ENCODE results near the gene UPF3A. TPM values are rescaled to one million over a fixed set of nuclear protein-coding genes. Genes with fewer than 3 reads are reported as not detected.
"Not testable (repeated sequence)": the region's sequence is repeated elsewhere in the genome, so short reads cannot be mapped to it uniquely, and the experiment has no call there.

The UPF3A gene
- total and polyA plus RNA-seq, 10 of the 15 experiments (the other 5 are each of a cell fraction or from before 2014, with no cell fraction given) = 18.6 to 61.5 (median 43.3) TPM

DNA sequence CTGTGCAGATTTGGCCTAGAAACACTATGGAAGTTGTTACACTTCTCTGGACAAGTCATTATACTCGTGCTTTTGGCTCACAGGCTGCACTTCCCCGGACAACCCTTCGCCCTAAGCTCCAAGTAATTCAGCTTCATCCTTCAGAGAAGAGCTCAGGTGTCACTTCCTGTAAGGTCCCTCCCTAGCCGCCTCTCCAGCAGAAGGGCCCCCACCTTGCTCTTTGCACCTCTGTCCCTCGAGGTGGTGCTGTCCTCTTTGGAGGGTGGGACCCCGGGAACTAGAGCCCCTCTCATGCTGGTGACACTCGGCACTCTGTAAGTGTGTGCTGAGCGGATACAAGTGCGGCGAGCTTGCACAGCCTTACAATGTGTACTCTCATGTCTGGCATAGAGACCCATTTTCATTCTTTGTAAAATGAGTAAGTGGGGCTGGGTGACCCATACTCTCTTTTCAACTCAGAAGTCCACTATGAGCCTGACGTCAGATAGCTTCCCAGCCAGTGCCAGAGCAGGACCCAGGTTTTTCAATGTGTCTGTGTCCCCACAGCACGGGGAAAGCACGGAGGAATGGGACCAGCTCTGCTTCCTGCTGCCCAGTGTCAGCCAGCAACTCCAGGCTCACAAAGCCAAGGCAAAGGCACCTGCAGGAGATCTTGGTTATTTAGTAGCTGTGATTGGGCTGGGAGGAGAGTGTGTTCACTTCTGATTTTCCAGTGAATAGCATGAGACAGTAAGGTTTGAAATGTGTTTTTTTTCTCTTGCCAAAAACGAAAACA is 59.8 kb downstream of the UPF3A start:
- H3K9ac ChIP-seq (ENCODE audit: control insufficient read depth, insufficient read depth, low read length) = no peak overlapping the region
- H3K27ac ChIP-seq (ENCODE audit: control insufficient read depth, insufficient read depth) = no peak overlapping the region
- no peaks in the 10 kb centered on the region for H3K79me2 ChIP-seq (ENCODE audit: control insufficient read depth, insufficient read depth, low read length)
- no peaks in the 10 kb centered on the region; the same call in 2 of the 3 replicates for H3K9me3 ChIP-seq (replicated peaks; ENCODE audit: control insufficient read depth, insufficient read depth, low read length)
- H3K27me3 ChIP-seq (replicated peaks in 1 of 2; ENCODE audit: control insufficient read depth in 2 of 2, insufficient read depth in 2 of 2, low read length in 1 of 2) = no peaks in the 10 kb centered on the region
- H3K4me1 ChIP-seq (ENCODE audit: control insufficient read depth, insufficient read depth, low read length) = peaks cover 11% of the 10 kb centered on the region
- DNase-seq (ENCODE audit: low read depth, low spot score) = no peak
- TF ChIP-seq HDAC2 (IDR thresholded peaks at IDR 0.05) (no peak), WRNIP1 (IDR thresholded peaks at IDR 0.05; ENCODE audit: borderline replicate concordance, low read depth, low read length) (no peak), SIX5 (IDR thresholded peaks at IDR 0.05; ENCODE audit: low read depth, low read length, severe bottlenecking) (no peak), STAT3 (IDR thresholded peaks at IDR 0.05; ENCODE audit: low read depth, low read length) (no peak), ETV6 (conservative IDR thresholded peaks at IDR 0.05 in 1 of 2, IDR thresholded peaks at IDR 0.05 in 1 of 2; ENCODE audit: borderline replicate concordance in 1 of 2, low read depth in 1 of 2) (no peak), ATF3 (IDR thresholded peaks at IDR 0.05; ENCODE audit: borderline replicate concordance, extremely low read depth, low read depth, low read length) (no peak), CHD1 (IDR thresholded peaks at IDR 0.05; ENCODE audit: low read depth, low read length) (no peak), CBX5 (IDR thresholded peaks at IDR 0.05; ENCODE audit: low read depth) (no peak), TBL1XR1 (IDR thresholded peaks at IDR 0.05; ENCODE audit: low read depth, low read length) (no peak)
- H3K36me3 ChIP-seq (ENCODE audit: control insufficient read depth in 2 of 2, insufficient read depth in 2 of 2, low read length in 1 of 2) = no peaks in the 10 kb centered on the region
- ChIA-PET RAD21 (ENCODE audit: unreplicated experiment) (interaction anchor here (0.7 to 1.3 kb wide), 4 partner anchors 28 to 104 kb away, joined by 3 to 4 read pairs (median 3); no protein-coding TSS in a partner anchor), SMC1A (ENCODE audit: uncharacterized antibody, unreplicated experiment) (interaction anchor here (0.7 to 2.1 kb wide), 8 partner anchors 13 to 386 kb away, joined by 3 to 11 read pairs (median 3); no protein-coding TSS in a partner anchor), POLR2A (interaction anchor here (1.7 kb wide), 1 partner anchor 59 kb away, joined by 4 read pairs; the partner anchor contains the start of gene UPF3A), CTCF (interaction anchor here (0.7 to 2.8 kb wide), 10 partner anchors 9 to 470 kb away, joined by 3 to 13 read pairs (median 4); no protein-coding TSS in a partner anchor)
- no peak for FAIRE-seq
- no peaks in the 10 kb centered on the region for H4K20me1 ChIP-seq (ENCODE audit: control insufficient read depth, insufficient read depth)
- no TSS peak for BruUV-seq (replicated peaks)
- in situ Hi-C loops (cut with MboI) = no loop called here
- no peak for ATAC-seq
- no peak overlapping the region for H3K4me2 ChIP-seq (ENCODE audit: control insufficient read depth, insufficient read depth)
- WGBS (ENCODE audit: insufficient coverage, insufficient replicate concordance, low lambda C conversion rate, missing lambda C conversion rate) = 71% methylated on average over 14 of the region's 14 CpGs
- no peak overlapping the region for H2AFZ ChIP-seq (ENCODE audit: control insufficient read depth, low read depth, low read length)
- intact Hi-C loops (cut with micrococcal nuclease; ENCODE audit: unreplicated experiment) = no loop called here
- H3K4me3 ChIP-seq = no peak overlapping the region

DNA sequence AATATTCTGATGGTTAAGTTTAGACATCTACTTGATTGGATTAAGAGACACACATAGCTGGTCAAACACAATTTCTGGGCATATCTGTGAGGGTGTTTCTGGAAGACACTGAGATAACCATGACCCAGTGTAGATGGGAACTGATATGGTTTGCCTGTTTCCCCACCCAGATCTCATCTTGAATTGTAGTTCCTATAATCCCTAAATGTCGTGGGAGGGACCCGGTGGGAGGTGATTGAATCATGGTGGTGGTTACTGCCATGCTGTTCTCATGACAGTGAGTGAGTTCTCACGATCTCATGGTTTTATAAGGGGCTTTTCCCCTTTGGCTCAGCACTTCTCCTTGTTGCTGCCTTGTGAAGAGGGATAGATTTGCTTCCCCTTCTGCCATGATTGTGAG is 65.9 kb downstream of the UPF3A start:
- 5% methylated on average over 2 of the region's 3 CpGs for WGBS (ENCODE audit: insufficient coverage, insufficient replicate concordance, low lambda C conversion rate, missing lambda C conversion rate)
- ATAC-seq; H4K20me1 ChIP-seq (ENCODE audit: control insufficient read depth, insufficient read depth); H3K79me2 ChIP-seq (ENCODE audit: control insufficient read depth, insufficient read depth, low read length); H3K4me2 ChIP-seq (ENCODE audit: control insufficient read depth, insufficient read depth); in situ Hi-C loops (cut with MboI); intact Hi-C loops (cut with micrococcal nuclease; ENCODE audit: unreplicated experiment); H3K9ac ChIP-seq (ENCODE audit: control insufficient read depth, insufficient read depth, low read length); BruUV-seq (replicated peaks); SMC1A ChIA-PET (ENCODE audit: uncharacterized antibody, unreplicated experiment); H3K27me3 ChIP-seq (replicated peaks in 1 of 2; ENCODE audit: control insufficient read depth in 2 of 2, insufficient read depth in 2 of 2, low read length in 1 of 2); FAIRE-seq; H3K36me3 ChIP-seq (ENCODE audit: control insufficient read depth in 2 of 2, insufficient read depth in 2 of 2, low read length in 1 of 2); H3K27ac ChIP-seq (ENCODE audit: control insufficient read depth, insufficient read depth); H3K4me3 ChIP-seq; H3K4me1 ChIP-seq (ENCODE audit: control insufficient read depth, insufficient read depth, low read length); H2AFZ ChIP-seq (ENCODE audit: control insufficient read depth, low read depth, low read length); DNase-seq (ENCODE audit: low read depth, low spot score); H3K9me3 ChIP-seq (replicated peaks; ENCODE audit: control insufficient read depth, insufficient read depth, low read length); POLR2A ChIA-PET: not testable (repeated sequence)
- RAD21 ChIA-PET (ENCODE audit: unreplicated experiment) = interaction anchor here (0.8 kb wide), 1 partner anchor 11 kb away, joined by 3 read pairs; no protein-coding TSS in a partner anchor
- CTCF ChIA-PET = interaction anchor here (1.2 kb wide), 1 partner anchor 9 kb away, joined by 3 read pairs; no protein-coding TSS in a partner anchor

Measured in GM12878 (cell line).